NCI-H146 treated with DMSO at 0.1 percent for 48 hours (cell line): ENCODE data around the gene PARVG.

Experiments used
- DNase-seq: peaks from one replicate; lab custom pipeline; 2025; ENCODE audit not compliant: unreplicated experiment; lab: John Stamatoyannopoulos, UW

Gene PARVG

GRCh38 chr22:44179196-44179988 lies 1.3 kb upstream of the PARVG start:
- no peak for DNase-seq

DNA sequence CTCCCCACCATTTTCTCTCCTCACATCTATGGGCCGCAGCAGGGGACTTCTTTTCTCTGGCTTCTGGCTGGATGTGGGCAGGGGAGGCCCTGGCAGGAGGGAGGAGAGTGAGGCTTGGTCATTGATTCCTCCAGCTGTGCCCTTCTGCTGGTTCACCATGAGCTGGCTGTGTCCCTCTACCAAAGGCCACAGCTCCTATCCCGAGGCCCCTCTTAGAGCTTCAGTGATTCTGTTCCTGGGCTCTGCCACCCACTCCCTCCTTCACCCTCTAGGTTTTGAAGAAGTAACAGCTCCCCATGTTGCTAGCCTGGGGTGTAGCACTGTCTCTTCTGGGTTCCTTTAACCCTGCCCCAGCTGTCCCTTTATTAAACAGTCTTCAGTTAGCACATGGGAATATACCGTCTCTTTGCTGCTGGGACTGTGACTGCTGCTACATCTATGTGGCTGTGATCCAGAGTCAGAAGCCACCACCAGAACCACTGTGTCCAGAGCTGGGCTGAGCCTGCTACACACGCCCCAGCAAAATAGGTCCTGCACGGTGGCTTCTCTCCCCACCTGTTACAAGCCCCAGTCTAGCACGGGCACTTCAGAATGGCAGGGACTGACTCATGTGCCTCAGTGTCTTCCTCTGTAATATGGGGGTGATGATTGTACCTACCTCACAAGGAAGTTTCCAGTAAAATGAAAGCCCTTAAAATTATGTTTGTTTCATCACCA lies 578 bp upstream of the PARVG start:
- DNase-seq, result no peak

DNA sequence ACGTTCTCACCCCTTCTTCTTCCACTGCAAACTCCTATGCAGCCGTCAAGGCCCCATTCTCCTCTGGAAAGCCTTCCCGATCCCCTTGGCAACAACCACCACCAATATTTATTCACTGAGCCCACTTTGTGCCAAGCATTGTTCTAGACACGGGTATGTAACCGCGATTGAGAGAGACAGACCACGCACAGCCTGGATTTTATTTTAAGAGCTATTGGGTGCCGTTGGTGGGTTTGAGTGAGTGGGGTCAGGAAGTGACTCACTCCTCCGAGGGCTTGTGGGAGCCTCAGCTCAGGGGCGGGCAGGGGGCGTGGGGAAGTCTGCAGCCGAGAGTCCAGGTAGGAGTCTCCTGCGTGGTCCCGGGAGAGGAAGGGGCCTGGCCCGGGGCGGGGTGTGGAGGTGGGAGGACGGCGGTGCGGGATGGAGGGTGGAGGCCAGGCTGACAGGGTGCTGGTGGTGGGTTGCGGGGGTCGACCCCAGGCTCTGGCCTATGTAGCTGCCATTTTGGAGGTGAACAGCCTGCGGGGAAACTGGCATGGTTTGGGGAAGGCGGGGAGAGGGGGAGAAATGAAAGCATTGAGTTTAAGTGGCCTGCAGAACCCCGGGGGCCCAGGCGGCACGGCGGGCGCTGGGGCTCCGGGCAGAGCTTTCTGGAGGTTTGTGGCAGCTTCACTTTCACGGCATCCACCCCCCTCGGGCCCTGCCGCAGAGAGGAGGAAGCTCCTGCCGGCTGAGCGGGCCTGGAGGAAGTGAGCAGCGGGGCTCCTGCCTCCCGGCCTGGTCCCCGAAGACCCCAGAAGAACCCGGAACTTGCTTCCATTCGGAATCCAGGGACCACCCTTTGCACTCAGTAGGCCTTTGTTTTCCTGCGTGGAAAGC lies 547 bp downstream of the PARVG start:
- no peak for DNase-seq

GRCh38 chr22:44181912-44182587 lies 1.3 kb downstream of the PARVG start:
- no peak for DNase-seq

DNA sequence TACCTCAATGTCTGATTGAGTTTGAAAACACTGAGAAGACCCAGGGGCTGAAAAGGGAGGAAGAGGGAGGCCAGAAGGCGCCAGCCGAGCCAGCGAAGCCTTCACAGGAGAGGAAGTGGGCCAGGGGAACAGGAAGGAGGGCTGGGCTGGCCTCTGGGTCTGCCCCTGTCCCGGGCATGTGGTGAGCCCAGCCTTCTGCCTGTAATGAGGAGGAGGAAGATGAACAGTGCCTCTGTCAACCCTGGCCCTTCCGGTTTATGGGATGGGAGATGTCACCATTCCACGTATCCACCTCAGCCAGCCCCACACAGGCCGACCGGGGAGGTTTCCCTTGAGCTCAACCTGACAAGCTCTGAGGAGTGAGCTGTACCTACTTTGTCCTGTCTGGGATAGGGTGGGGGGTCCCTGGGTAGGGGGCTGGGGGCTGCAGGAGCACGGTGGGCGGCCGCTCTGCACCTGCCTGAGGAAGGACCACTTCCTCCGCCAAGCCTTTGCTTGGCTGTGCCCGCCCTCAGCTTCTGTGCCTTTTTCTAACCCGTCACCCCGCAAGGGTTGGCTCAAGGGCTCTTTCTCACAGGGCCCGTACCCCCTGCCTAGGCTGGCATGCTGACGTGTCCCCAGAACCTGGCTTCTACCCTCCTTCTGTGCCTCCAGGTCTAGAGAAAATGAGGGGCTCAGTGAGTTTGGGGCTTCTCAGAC lies 2.0 kb downstream of the PARVG start:
- no peak for DNase-seq

DNA sequence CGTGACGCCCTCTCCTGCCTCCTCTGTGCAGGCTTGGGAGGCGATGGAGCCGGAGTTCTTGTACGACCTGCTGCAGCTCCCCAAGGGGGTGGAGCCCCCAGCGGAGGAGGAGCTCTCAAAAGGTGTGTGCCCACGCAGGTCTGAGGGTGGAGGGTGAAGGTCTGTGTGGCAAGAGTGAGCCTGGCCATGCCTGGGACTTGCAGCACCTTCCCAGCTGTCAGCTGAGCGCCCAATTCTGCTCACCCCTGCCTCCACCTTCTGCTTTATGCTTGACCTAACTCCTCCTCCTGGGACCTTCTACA lies 2.5 kb downstream of the PARVG start:
- DNase-seq, result no peak

DNA sequence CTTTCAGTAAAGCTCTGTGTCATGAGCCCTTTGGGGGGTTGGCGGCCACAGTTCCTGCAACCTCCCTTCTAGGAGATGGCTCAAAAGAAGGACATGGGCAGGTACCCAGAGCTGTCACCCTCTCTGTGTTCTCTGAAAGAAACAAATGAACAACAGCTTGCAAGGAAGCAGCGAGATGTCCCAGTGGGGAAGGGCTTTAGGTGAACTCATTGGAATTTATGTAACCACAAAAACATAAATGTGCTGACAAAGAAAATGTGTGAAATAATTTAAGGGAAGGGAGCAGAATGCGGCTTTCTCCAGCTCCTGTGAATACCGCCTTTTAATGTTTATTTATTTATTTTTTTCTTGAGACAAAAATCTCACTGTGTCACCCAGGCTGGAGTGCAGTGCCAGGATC lies 3.3 kb downstream of the PARVG start:
- no peak for DNase-seq

DNA sequence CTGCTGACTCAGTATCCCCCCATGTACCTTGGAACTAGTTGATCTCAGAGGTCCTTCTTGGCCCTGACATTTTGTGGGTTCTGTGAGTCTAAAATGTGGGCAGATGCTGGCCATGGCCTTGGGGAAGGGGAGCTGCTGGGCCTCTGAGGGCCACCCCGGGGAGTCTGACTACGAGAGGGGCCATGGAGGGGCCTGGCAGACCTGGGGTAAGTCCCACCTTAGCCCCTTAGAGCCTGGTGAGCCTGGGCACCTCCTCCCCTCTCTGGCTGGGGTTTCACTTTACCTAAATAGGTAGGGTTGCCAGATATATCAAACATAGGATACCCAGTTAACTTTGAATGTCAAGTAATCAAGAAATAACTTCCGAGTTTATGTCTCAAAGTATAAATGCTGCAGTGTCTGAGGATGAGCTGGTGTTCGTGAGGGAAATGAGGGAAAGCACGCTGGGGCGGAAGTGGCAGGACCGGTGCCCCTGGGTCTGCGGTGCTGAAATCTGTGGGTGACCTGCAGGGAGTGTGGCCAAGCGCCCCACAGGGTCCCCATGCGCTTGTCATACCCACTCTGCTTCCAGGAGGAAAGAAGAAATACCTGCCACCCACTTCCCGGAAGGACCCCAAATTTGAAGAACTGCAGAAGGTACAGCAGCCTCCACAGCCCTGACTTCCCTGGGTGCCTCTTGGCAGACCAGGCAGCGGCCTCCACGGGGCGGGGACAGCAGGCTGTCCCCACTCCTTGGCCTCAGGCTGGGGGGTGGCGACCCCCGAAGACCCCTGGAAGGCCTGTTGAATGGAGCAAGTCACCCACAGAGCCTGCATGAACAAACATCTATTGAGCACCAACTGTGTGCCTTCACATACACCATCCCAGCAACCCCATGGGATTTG lies 4.8 kb downstream of the PARVG start:
- DNase-seq, result no peak

DNA sequence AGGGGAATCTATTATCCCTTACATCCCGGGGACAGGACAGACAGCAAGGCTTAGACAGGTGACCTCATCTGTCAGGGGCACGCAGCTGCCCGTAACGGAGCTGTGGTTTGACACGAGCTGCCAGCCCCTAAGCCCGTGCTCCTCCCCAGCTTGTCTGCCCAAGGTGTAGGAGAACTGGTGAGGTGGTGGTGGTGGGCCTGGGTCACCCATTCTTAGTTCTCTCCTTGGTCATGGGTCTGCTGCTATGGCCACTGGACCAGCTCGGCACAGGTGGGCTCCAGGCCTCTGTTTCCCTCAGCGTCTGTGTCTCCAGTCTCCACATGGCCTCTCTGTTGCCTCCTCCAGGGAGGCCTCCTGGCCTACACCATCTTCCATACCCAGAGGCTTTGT lies 5.4 kb downstream of the PARVG start:
- DNase-seq, result no peak

GRCh38 chr22:44186737-44187136 lies 6.0 kb downstream of the PARVG start:
- no peak for DNase-seq

GRCh38 chr22:44187652-44188230 lies 7.0 kb downstream of the PARVG start:
- DNase-seq, result no peak

- DNase-seq, result no peak
These were observed 7.6 kb downstream of the PARVG start for GRCh38 chr22:44188316-44188715.

DNA sequence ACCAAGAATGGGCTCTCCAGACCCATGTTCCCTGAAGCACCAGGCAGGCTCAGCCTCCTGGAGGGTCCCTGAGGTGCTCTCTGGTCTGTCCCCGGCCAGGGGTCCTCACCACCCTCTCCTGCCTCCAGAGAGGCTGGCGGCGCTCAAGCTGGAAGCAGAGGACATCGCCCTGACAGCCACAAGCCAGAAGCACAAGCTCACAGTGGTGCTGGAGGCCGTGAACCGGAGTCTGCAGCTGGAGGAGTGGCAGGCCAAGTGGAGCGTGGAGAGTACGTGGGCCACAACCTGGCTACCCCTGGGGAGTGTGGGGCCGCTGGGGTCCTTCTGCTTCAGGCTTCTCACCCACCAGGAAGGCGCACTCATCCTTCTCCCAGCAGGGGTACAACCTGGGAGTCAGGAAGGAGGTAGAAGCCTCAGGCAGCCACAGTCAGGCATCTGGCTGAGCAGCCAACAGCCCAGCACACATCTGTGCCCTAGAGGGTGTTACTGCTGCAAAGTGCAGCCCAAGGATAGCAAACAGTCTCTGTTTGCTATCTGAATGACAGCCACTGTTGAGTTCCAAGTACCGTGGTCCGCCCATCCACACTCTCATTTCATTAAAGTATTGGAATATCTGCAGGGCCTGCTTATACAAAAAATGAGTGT lies 8.4 kb downstream of the PARVG start:
- DNase-seq, result no peak

- DNase-seq, result no peak
These were observed 9.8 kb downstream of the PARVG start for GRCh38 chr22:44190381-44190976.

GRCh38 chr22:44191036-44191454 lies 10.3 kb downstream of the PARVG start:
- DNase-seq, result no peak

GRCh38 chr22:44192098-44192815 lies 11.5 kb downstream of the PARVG start:
- no peak for DNase-seq

DNA sequence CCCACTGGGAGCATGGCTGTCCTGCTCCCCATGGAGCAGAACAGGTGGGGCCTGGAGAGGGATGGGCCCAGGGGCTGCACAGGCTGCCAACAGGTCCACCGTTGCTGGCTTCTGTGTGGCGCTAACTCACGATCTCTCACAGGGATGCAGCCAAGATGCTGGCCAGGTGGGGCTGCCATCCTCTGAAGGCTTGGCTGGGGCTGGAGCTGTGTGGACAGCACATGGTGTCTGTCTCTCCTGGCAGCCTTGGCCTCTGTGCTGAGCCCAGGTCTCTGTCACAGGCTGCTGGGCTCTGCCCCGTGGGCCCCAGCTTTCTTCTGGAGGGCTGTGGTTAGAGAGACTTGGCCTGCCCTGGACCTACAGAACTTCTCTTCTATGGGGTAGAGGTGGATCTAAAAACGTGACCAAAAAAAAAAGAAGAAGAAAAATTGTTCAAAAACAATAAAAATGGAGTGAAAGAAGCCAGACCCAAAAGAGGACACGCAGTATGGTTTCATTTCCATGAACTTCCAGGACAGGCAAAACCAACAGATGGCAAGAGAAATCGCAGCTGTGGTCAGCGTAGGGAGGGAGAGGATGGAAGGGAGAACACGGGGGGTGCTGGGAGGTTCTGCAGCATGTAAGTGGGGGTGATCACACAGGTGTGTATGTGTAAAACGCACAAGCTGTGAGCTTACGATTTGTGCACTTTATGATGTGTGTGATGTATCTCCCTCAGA lies 12.2 kb downstream of the PARVG start:
- DNase-seq, result no peak
